ENCODE data around the gene MEFV.
"Not testable (repeated sequence)": the region's sequence is repeated elsewhere in the genome, so short reads cannot be mapped to it uniquely, and the experiment has no call there.

MEFV gene

GRCh38 chr16:3198334-3199072, 57.9 kb downstream of the MEFV start:
- TF ChIP-seq CTCF (IDR thresholded peaks at IDR 0.05) = no peak
- no peak overlapping the region for H3K4me3 ChIP-seq
- DNase-seq (ENCODE audit: low spot score) = no peak
- H3K27ac ChIP-seq = no peak overlapping the region

GRCh38 chr16:3197694-3198333, 58.6 kb downstream of the MEFV start:
- DNase-seq (ENCODE audit: low spot score); H3K27ac ChIP-seq; H3K4me3 ChIP-seq: not testable (repeated sequence)

GRCh38 chr16:3195975-3196374, 60.5 kb downstream of the MEFV start:
- TF ChIP-seq CTCF (IDR thresholded peaks at IDR 0.05) = no peak
- Histone ChIP-seq H3K27ac (no peak overlapping the region), H3K4me3 (no peak overlapping the region)
- no peak for DNase-seq (ENCODE audit: low spot score)

GRCh38 chr16:3194792-3195191, 61.6 kb downstream of the MEFV start:
- Histone ChIP-seq H3K27ac (no peak overlapping the region), H3K4me3 (no peak overlapping the region)
- no peak for TF ChIP-seq CTCF (IDR thresholded peaks at IDR 0.05)
- DNase-seq (ENCODE audit: low spot score) = no peak

- TF ChIP-seq CTCF (IDR thresholded peaks at IDR 0.05) = no peak
- no peak for DNase-seq (ENCODE audit: low spot score)
- H3K27ac ChIP-seq = no peak overlapping the region
- H3K4me3 ChIP-seq = no peak overlapping the region
These were observed 62.9 kb downstream of the MEFV start for GRCh38 chr16:3193221-3194212.

- Histone ChIP-seq H3K27ac (no peak overlapping the region), H3K4me3 (no peak overlapping the region)
- TF ChIP-seq CTCF (IDR thresholded peaks at IDR 0.05) = no peak
- no peak for DNase-seq (ENCODE audit: low spot score)
These were observed 63.9 kb downstream of the MEFV start for GRCh38 chr16:3192476-3193019.

Measured in coronary artery (tissue), 2 donors.